HepG2 (cell line): ENCODE measurements around the gene IKZF2. TPM values are rescaled to one million over a fixed set of nuclear protein-coding genes. Genes with fewer than 3 reads are reported as not detected.

Experiments
- ATAC-seq: fragments of 200-7000 bp; cut with Tn5 transposase; 3 replicates; pipeline ENCODE4 v1.9.1; 2020; ENCODE audit warnings: mild to moderate bottlenecking, moderate library complexity
- BruUV-seq: library from RNA; stranded (reverse); fragments of 400-500 nt; replicated peaks from 2 replicates; lab custom pipeline; 2021; lab: Mats Ljungman, UMichigan
- CTCF ChIA-PET: fragments of 300-600 bp; formaldehyde crosslinking; extraction: SDS; loops from one replicate; lab custom pipeline; 2021; ENCODE audit warnings: low total read pairs, inconsistent platforms, low intra/inter-chr PET ratio; lab: Yijun Ruan, JAX
- POLR2A ChIA-PET: fragments of 350-600 bp; sonication (Branson Sonifier 250); formaldehyde crosslinking; loops from one replicate; lab custom pipeline; 2020; ENCODE audit warnings: antibody characterized with exemption, inconsistent platforms; lab: Yijun Ruan, JAX
- DNase-seq: peaks from one replicate; pipeline ENCODE4 v3.0.0-alpha.2; 2015; ENCODE audit warnings: low spot score
- FAIRE-seq: peaks from 3 replicates; lab custom pipeline; 2011; peaks lifted over from hg19 to GRCh38; lab: Jason Lieb, UNC
- H2AFZ ChIP-seq: one replicate; pipeline ENCODE4 v1.6.1; 2011; ENCODE audit warnings: low read length, inconsistent platforms
- H3K27ac ChIP-seq: fragments of 300-600 bp; 3 replicates; pipeline ENCODE4 v1.8.0; 2011; ENCODE audit warnings: mixed run types, mild to moderate bottlenecking, mixed read lengths, low read length, inconsistent platforms; ENCODE audit not compliant: insufficient read depth; ENCODE audit errors: extremely low read length
- H3K27me3 ChIP-seq, 2 experiments: fragments of 200-600 bp in 1 of 2; 2 replicates in 1 of 2; 3 replicates in 1 of 2; pipeline versions ENCODE4 v1.6.0 to v1.8.0; 2011; ENCODE audit warnings: low read length in 2 of 2, mild to moderate bottlenecking in 2 of 2, moderate library complexity in 2 of 2, inconsistent platforms in 1 of 2; ENCODE audit not compliant: insufficient read depth in 2 of 2, control insufficient read depth in 1 of 2
- H3K36me3 ChIP-seq, 2 experiments: fragments of 200-600 bp in 1 of 2; replicated peaks in 1 of 2; 2 replicates in 1 of 2; 3 replicates in 1 of 2; pipeline versions ENCODE4 v1.5.1 to v1.8.0; 2011; ENCODE audit warnings: low read length in 2 of 2, inconsistent platforms in 1 of 2; ENCODE audit not compliant: insufficient read depth in 2 of 2, control insufficient read depth in 1 of 2
- H3K4me1 ChIP-seq: 2 replicates; pipeline ENCODE4 v1.5.1; 2012; ENCODE audit warnings: low read length, inconsistent platforms; ENCODE audit not compliant: insufficient read depth
- H3K4me2 ChIP-seq: 2 replicates; pipeline ENCODE4 v1.6.0; 2011; ENCODE audit warnings: low read depth, low read length, inconsistent platforms
- H3K4me3 ChIP-seq, 3 experiments: fragments of 200-600 bp in 1 of 3; sonication (generic), shearing (Covaris generic) in 1 of 3; replicated peaks in 1 of 3; 2 replicates each; pipeline ENCODE4 v1.5.1; 2011 to 2016; ENCODE audit warnings: low read length in 3 of 3, inconsistent platforms in 2 of 3, low read depth in 2 of 3, mild to moderate bottlenecking in 2 of 3, control low read depth in 1 of 3, mixed read lengths in 1 of 3; ENCODE audit not compliant: insufficient read depth in 1 of 3
- H3K79me2 ChIP-seq: one replicate; pipeline ENCODE4 v1.6.1; 2011; ENCODE audit warnings: low read length, inconsistent platforms; ENCODE audit not compliant: insufficient read depth
- H3K9ac ChIP-seq: 2 replicates; pipeline ENCODE4 v1.6.0; 2011; ENCODE audit warnings: mild to moderate bottlenecking, low read depth, low read length, inconsistent platforms; ENCODE audit not compliant: insufficient read depth
- H3K9me3 ChIP-seq: 2 replicates; pipeline ENCODE4 v1.5.1; 2012; ENCODE audit warnings: mild to moderate bottlenecking, low read length
- H4K20me1 ChIP-seq: 2 replicates; pipeline ENCODE4 v1.6.0; 2011; ENCODE audit warnings: inconsistent platforms, mild to moderate bottlenecking, low read length, moderate library complexity; ENCODE audit not compliant: insufficient read depth
- CHCHD3 ChIP-seq: sonication (generic); formaldehyde crosslinking; IDR thresholded peaks from 2 replicates; pipeline ENCODE4 v1.8.0; 2022; ENCODE audit warnings: mild to moderate bottlenecking, missing genetic modification reagents, moderate library complexity
- PAF1 ChIP-seq: IDR thresholded peaks from 2 replicates; pipeline ENCODE4 v1.6.1; 2016; ENCODE audit warnings: missing genetic modification reagents, missing compliant biosample characterization
- SMC3 ChIP-seq: IDR thresholded peaks from 2 replicates; pipeline ENCODE4 v1.6.1; 2011; ENCODE audit warnings: low read length, improper control_type of control experiment
- SP140L ChIP-seq: sonication (generic); formaldehyde crosslinking; IDR thresholded peaks from 2 replicates; pipeline ENCODE4 v1.4.0; 2020; ENCODE audit warnings: missing genetic modification reagents, borderline replicate concordance
- TBP ChIP-seq: sonication (generic); formaldehyde crosslinking; IDR thresholded peaks from 2 replicates; pipeline ENCODE4 v1.5.0; 2020; ENCODE audit warnings: missing genetic modification reagents
- TRIM24 ChIP-seq: sonication (generic); formaldehyde crosslinking; IDR thresholded peaks from 2 replicates; pipeline ENCODE4 v1.8.0; 2022; ENCODE audit warnings: mild to moderate bottlenecking, missing genetic modification reagents
- ZNF124 ChIP-seq: sonication (generic); formaldehyde crosslinking; IDR thresholded peaks from 2 replicates; pipeline ENCODE4 v1.4.0; 2020; ENCODE audit warnings: missing genetic modification reagents
- ZNF230 ChIP-seq: sonication (generic); formaldehyde crosslinking; IDR thresholded peaks from 2 replicates; pipeline ENCODE4 v1.4.0; 2020; ENCODE audit warnings: mild to moderate bottlenecking, missing genetic modification reagents
- WGBS: methylation state at CpG from one replicate; pipeline ENCODE4 v1.1.6; 2017; ENCODE audit warnings: low lambda C conversion rate; 5-methylcytosine and 5-hydroxymethylcytosine counted together
- in situ Hi-C: cut with HindIII; loops from 2 replicates; pipeline ENCODE4 v1.10.0; 2017; ENCODE audit warnings: low pct_unique_long_range_greater_than_20kb; ENCODE audit not compliant: extremely low pct_ligation_motif_present
- intact Hi-C: fragments of 100-400 bp; cut with micrococcal nuclease; formaldehyde crosslinking; loops from one replicate; pipeline ENCODE4 v1.10.0; 2022; ENCODE audit not compliant: unreplicated experiment
- polyA plus RNA-seq, 8 experiments: library from polyadenylated mRNA; depleted of rRNA in 3 of 8; stranded (reverse) in 7 of 8; unstranded in 1 of 8; fragments of >200 nt; fragmentation: Illumina TruSeq in 4 of 8; extraction: Trizol in 4 of 8; gene quantifications; 2 replicates each; pipeline versions ENCODE4 v1.2.1 to v1.2.3, GENCODE V29; 2011 to 2016; ENCODE audit warnings: low read depth in 4 of 8, missing spikeins in 1 of 8, mixed read lengths in 1 of 8; ENCODE audit not compliant: insufficient read depth in 1 of 8
- total RNA-seq, 5 experiments: library from RNA; depleted of rRNA; stranded (reverse); fragments of >200 nt; fragmentation: Illumina TruSeq; extraction: Trizol; gene quantifications; 2 replicates each; pipeline ENCODE4 v1.2.3, GENCODE V29; 2016; ENCODE audit warnings: low read depth in 1 of 5
- TF ChIP-seq, protein P1 (sequence below): sonication (generic); formaldehyde crosslinking; IDR thresholded peaks from 2 replicates; pipeline ENCODE4 v1.4.0; 2020; ENCODE audit warnings: missing genetic modification reagents

Gene IKZF2
- total and polyA plus RNA-seq, 2 of the 13 experiments (the other 11 are each of a cell fraction or from before 2014, with no cell fraction given): 0.18 to 0.86 TPM

GRCh38 chr2:213107728-213108127 lies 43.7 kb downstream of the IKZF2 start:
- H2AFZ ChIP-seq: no peak overlapping the region
- no peak overlapping the region for H3K4me2 ChIP-seq
- in situ Hi-C loops: no loop called here
- no peaks in the 10 kb centered on the region for H3K4me1 ChIP-seq
- no peaks in the 10 kb centered on the region for H3K27me3 ChIP-seq
- no peak for DNase-seq
- H4K20me1 ChIP-seq: no peaks in the 10 kb centered on the region
- no peak for ATAC-seq
- TF ChIP-seq PAF1 (CRISPR knock-in tag) (no peak), SP140L (CRISPR knock-in tag) (no peak), TBP (CRISPR knock-in tag) (no peak), TRIM24 (CRISPR knock-in tag) (no peak), SMC3 (no peak), ZNF230 (no peak), ZNF124 (CRISPR knock-in tag) (no peak), CHCHD3 (CRISPR knock-in tag) (no peak)
- TF ChIP-seq, protein P1, sequence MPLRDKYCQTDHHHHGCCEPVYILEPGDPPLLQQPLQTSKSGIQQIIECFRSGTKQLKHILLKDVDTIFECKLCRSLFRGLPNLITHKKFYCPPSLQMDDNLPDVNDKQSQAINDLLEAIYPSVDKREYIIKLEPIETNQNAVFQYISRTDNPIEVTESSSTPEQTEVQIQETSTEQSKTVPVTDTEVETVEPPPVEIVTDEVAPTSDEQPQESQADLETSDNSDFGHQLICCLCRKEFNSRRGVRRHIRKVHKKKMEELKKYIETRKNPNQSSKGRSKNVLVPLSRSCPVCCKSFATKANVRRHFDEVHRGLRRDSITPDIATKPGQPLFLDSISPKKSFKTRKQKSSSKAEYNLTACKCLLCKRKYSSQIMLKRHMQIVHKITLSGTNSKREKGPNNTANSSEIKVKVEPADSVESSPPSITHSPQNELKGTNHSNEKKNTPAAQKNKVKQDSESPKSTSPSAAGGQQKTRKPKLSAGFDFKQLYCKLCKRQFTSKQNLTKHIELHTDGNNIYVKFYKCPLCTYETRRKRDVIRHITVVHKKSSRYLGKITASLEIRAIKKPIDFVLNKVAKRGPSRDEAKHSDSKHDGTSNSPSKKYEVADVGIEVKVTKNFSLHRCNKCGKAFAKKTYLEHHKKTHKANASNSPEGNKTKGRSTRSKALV (CRISPR knock-in tag): no peak
- no peaks in the 10 kb centered on the region for H3K79me2 ChIP-seq
- WGBS: 2% methylated on average over 7 of the region's 7 CpGs
- H3K27ac ChIP-seq: no peak overlapping the region
- no TSS peak for BruUV-seq
- no peaks in the 10 kb centered on the region for H3K9me3 ChIP-seq
- H3K9ac ChIP-seq: no peak overlapping the region
- POLR2A ChIA-PET: no interaction called here
- intact Hi-C loops: no loop called here
- H3K36me3 ChIP-seq: no peaks in the 10 kb centered on the region
- H3K4me3 ChIP-seq: no peak overlapping the region
- CTCF ChIA-PET: no interaction called here
- no peak for FAIRE-seq
